SU-DHL-6 (cell line): Measurements from ENCODE around the gene ESCO1.

Source experiments
- H2AFZ ChIP-seq: fragments of 200-600 bp; sonication (generic); 2 replicates; pipeline ENCODE4 v1.6.1; 2014; ENCODE audit warnings: low read depth, mild to moderate bottlenecking, moderate library complexity, mixed read lengths, antibody characterized with exemption, low read length; ENCODE audit not compliant: severe bottlenecking
- H3F3A ChIP-seq: fragments of 200-600 bp; shearing (Covaris generic); 2 replicates; pipeline ENCODE4 v1.6.0; 2016; ENCODE audit warnings: antibody characterized with exemption, mild to moderate bottlenecking; ENCODE audit not compliant: insufficient read depth
- H3K27ac ChIP-seq: fragments of 200-600 bp; sonication (generic); 2 replicates; pipeline ENCODE4 v1.5.1; 2016; ENCODE audit warnings: low read depth, mild to moderate bottlenecking, low read length, moderate library complexity, mixed read lengths
- H3K27me3 ChIP-seq: fragments of 200-600 bp; sonication (generic), shearing (Covaris generic); 2 replicates; pipeline ENCODE4 v1.6.0; 2014; ENCODE audit warnings: mild to moderate bottlenecking, low read length
- H3K36me3 ChIP-seq: fragments of 200-600 bp; sonication (generic); 2 replicates; pipeline ENCODE4 v1.6.1; 2014; ENCODE audit warnings: mild to moderate bottlenecking, low read length, mixed read lengths
- H3K4me2 ChIP-seq: fragments of 300-600, 200-600 bp; shearing (Covaris generic), sonication (generic); 2 replicates; pipeline ENCODE4 v1.6.0; 2014; ENCODE audit warnings: low read length, low read depth, mild to moderate bottlenecking; ENCODE audit not compliant: poor library complexity, severe bottlenecking
- H3K4me3 ChIP-seq: fragments of 200-600 bp; sonication (generic); 2 replicates; pipeline ENCODE4 v1.5.1; 2014; ENCODE audit warnings: antibody characterized with exemption, low read length, mild to moderate bottlenecking, mixed read lengths; ENCODE audit not compliant: insufficient read depth, poor library complexity, severe bottlenecking
- H3K79me2 ChIP-seq: fragments of 200-600 bp; sonication (generic); 2 replicates; pipeline ENCODE4 v1.6.1; 2014; ENCODE audit warnings: mild to moderate bottlenecking, low read length, moderate library complexity; ENCODE audit not compliant: insufficient read depth
- H3K9ac ChIP-seq: fragments of 200-600 bp; sonication (generic); 2 replicates; pipeline ENCODE4 v1.7.0; 2014; ENCODE audit warnings: mild to moderate bottlenecking, low read length
- H3K9me2 ChIP-seq: fragments of 200-600 bp; sonication (generic); replicated peaks from 2 replicates; pipeline ENCODE4 v1.6.1; 2014; ENCODE audit warnings: low read length; ENCODE audit not compliant: insufficient read depth
- H3K9me3 ChIP-seq: fragments of 200-600 bp; sonication (generic); 2 replicates; pipeline ENCODE4 v1.6.1; 2014; ENCODE audit warnings: low read length, mixed read lengths; ENCODE audit not compliant: insufficient read depth
- H4K20me1 ChIP-seq: fragments of 200-600 bp; sonication (generic); 2 replicates; pipeline ENCODE4 v1.6.1; 2014; ENCODE audit warnings: low read depth, mild to moderate bottlenecking, antibody characterized with exemption, low read length, moderate library complexity, mixed read lengths
- EZH2phosphoT487 ChIP-seq: fragments of 200-600 bp; sonication (generic), shearing (Covaris generic); conservative IDR thresholded peaks from 2 replicates; pipeline ENCODE4 v1.6.1; 2018; ENCODE audit warnings: mild to moderate bottlenecking, antibody characterized with exemption, low read length, moderate library complexity, mixed read lengths
- TF ChIP-seq, protein P1 (sequence below): fragments of 200-600 bp; sonication (generic); IDR thresholded peaks from one replicate; pipeline ENCODE4 v1.5.1; 2017; ENCODE audit warnings: antibody characterized with exemption, mild to moderate bottlenecking, low read length, moderate library complexity; ENCODE audit not compliant: insufficient read depth, poor library complexity, severe bottlenecking

ESCO1 gene

DNA sequence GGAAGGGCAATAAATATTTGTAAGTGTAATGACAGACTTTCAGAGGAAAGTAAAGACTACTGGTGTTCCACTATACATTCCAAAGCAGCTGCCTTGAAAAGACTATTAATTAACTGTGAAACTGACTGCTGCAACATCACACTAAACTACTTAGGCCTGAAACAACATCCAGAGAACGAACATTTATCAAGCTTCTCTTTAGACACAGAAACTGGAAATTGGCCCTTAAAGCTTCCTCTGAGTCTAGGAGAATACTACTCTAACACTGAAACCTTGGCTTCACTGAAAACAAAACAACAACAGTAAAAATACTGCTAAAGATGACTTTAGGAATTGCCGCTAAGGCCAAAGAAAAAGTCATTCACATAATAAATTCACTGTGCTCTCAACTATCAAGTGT is 74.6 kb downstream of the ESCO1 start:
- H3K9me2 ChIP-seq = no peaks in the 10 kb centered on the region
- H3K36me3 ChIP-seq = peaks cover 39% of the 10 kb centered on the region
- H3F3A ChIP-seq = no peaks in the 10 kb centered on the region
- no peak overlapping the region for H2AFZ ChIP-seq
- H4K20me1 ChIP-seq = no peaks in the 10 kb centered on the region
- no peaks in the 10 kb centered on the region for H3K79me2 ChIP-seq
- H3K9me3 ChIP-seq = no peaks in the 10 kb centered on the region
- no peaks in the 10 kb centered on the region for H3K27me3 ChIP-seq
- H3K4me2 ChIP-seq = no peak overlapping the region
- TF ChIP-seq, protein P1, sequence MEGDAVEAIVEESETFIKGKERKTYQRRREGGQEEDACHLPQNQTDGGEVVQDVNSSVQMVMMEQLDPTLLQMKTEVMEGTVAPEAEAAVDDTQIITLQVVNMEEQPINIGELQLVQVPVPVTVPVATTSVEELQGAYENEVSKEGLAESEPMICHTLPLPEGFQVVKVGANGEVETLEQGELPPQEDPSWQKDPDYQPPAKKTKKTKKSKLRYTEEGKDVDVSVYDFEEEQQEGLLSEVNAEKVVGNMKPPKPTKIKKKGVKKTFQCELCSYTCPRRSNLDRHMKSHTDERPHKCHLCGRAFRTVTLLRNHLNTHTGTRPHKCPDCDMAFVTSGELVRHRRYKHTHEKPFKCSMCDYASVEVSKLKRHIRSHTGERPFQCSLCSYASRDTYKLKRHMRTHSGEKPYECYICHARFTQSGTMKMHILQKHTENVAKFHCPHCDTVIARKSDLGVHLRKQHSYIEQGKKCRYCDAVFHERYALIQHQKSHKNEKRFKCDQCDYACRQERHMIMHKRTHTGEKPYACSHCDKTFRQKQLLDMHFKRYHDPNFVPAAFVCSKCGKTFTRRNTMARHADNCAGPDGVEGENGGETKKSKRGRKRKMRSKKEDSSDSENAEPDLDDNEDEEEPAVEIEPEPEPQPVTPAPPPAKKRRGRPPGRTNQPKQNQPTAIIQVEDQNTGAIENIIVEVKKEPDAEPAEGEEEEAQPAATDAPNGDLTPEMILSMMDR = no peak
- TF ChIP-seq EZH2phosphoT487 = no peak
- H3K9ac ChIP-seq = no peak overlapping the region
- no peak overlapping the region for H3K4me3 ChIP-seq
- no peak overlapping the region for H3K27ac ChIP-seq

DNA sequence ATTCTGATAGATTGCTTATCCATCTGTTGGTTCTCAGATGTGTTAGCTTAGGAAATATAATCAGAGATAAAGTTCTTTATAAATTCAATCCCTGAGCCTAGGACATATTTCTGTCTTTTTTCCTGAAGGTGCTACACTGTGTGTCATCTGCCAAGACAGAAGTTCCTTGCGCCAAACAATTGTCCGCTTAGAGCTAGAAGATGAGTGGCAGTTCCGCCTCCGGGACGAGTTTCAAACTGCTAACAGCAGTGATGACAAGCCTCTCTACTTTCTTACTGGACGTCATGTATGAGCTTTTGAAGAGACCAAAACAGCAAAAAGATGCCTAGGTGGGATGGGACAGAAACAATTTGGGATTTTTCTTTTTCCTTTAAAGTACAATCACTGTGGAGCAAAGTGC is 78.0 kb downstream of the ESCO1 start:
- TF ChIP-seq, protein P1 = no peak
- TF ChIP-seq EZH2phosphoT487 = no peak
- no peaks in the 10 kb centered on the region for H3K79me2 ChIP-seq

DNA sequence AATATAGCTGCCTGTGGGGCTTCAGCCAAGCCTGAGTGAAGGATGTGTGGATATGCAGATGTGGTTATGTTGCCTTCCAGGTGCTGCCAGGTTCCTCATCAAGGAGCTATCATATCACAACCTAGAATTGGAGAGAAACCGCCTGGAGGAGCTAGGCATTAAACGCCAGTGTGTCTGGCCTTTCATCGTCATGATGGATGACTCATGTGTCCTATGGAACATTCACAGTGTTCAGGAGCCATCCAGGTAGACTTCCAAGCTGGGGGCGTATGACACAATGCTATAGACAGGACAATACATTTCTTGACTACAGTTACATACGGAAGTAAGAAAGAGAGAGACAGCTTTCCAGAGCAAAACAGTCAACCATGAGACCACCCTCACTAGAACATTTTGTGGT is 86.8 kb downstream of the ESCO1 start:
- no peaks in the 10 kb centered on the region for H3F3A ChIP-seq
- no peaks in the 10 kb centered on the region for H3K79me2 ChIP-seq
- H2AFZ ChIP-seq = no peak overlapping the region
- no peak overlapping the region for H3K27ac ChIP-seq
- no peaks in the 10 kb centered on the region for H4K20me1 ChIP-seq
- H3K9me3 ChIP-seq = no peaks in the 10 kb centered on the region
- no peaks in the 10 kb centered on the region for H3K36me3 ChIP-seq
- H3K9me2 ChIP-seq = no peaks in the 10 kb centered on the region
- no peak overlapping the region for H3K9ac ChIP-seq
- H3K27me3 ChIP-seq = no peaks in the 10 kb centered on the region
- no peak overlapping the region for H3K4me3 ChIP-seq
- TF ChIP-seq, protein P1 = no peak
- TF ChIP-seq EZH2phosphoT487 = no peak
- no peak overlapping the region for H3K4me2 ChIP-seq

More for the DNA sequence above, 78.0 kb downstream of the ESCO1 start:
- Histone ChIP-seq H3F3A (no peaks in the 10 kb centered on the region), H3K9ac (no peak overlapping the region), H2AFZ (no peak overlapping the region), H4K20me1 (no peaks in the 10 kb centered on the region), H3K4me2 (no peak overlapping the region), H3K9me2 (no peaks in the 10 kb centered on the region), H3K27ac (no peak overlapping the region), H3K4me3 (no peak overlapping the region), H3K36me3 (peaks cover 20% of the 10 kb centered on the region; the same call in 1 of the 2 replicates), H3K27me3 (no peaks in the 10 kb centered on the region), H3K9me3 (no peaks in the 10 kb centered on the region)

DNA sequence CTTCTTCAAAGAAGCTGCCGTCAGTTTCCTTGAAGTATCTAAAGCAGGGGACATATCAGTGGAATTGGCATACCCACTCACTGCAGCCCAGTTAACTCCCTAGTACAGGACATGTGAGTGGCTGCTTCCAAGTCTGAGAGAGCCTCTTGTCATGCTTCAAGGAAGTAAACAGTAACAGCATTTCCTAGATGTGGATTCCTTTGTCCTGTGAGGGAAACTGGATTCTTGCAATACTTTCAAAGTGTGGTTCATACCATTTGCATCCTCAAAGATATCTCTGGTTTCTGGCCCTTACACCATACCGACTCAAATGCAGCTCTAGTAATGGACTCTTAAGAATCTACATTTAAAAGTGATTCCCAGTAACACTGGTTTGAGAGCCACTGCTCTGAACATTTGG is 87.2 kb downstream of the ESCO1 start:
- H3K4me3 ChIP-seq = no peak overlapping the region
- H3K9ac ChIP-seq = no peak overlapping the region
- H3K4me2 ChIP-seq = no peak overlapping the region
- no peaks in the 10 kb centered on the region for H3K79me2 ChIP-seq
- no peak overlapping the region for H2AFZ ChIP-seq
- H3K27me3 ChIP-seq = no peaks in the 10 kb centered on the region
- no peaks in the 10 kb centered on the region for H3F3A ChIP-seq
- H3K27ac ChIP-seq = no peak overlapping the region
- no peaks in the 10 kb centered on the region for H3K36me3 ChIP-seq
- no peaks in the 10 kb centered on the region for H3K9me2 ChIP-seq
- TF ChIP-seq, protein P1 = no peak
- no peak for TF ChIP-seq EZH2phosphoT487
- no peaks in the 10 kb centered on the region for H4K20me1 ChIP-seq
- H3K9me3 ChIP-seq = no peaks in the 10 kb centered on the region
